ENCODE measurements around the gene HOMER3.
"Not testable (repeated sequence)": the region's sequence is repeated elsewhere in the genome, so short reads cannot be mapped to it uniquely, and the experiment has no call there.

The HOMER3 gene

DNA sequence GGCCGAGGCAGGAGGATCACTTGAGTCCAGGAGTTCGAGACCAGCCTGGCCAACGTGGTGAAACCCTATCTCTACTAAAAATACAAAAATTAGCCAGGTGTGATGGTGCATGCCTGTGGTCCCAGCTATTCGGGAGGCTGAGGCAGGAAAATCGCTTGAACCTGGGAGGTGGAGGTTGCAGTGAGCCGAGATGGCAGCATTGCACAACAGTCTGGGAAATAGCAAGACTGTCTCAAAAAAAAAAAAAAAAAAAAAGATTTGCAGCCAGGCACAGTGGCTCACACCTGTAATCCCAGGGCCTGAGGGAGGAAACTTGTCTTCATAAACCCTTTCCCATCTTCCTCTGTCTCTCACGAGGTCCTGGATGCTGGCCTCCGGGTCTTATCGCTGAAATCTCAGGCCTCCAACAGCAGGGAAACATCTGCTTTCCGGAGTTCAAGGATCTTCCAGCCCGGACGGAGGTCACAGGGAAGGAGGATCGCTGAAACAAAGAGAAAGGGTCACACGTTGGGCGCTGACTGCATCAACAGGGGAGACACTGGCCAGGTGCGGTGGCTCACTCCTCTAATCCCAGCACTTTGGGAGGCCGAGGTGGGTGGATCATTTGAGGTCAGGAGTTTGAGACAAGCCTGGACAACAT lies 11.5 kb upstream of the HOMER3 start:
- not testable (repeated sequence) for DNase-seq (ENCODE audit: low read depth)

- DNase-seq (ENCODE audit: low read depth): no peak
Observed at GRCh38 chr19:18951721-18952281, 10.8 kb upstream of the HOMER3 start.

- DNase-seq (ENCODE audit: low read depth): no peak
Observed at GRCh38 chr19:18949858-18950257, 8.8 kb upstream of the HOMER3 start.

DNA sequence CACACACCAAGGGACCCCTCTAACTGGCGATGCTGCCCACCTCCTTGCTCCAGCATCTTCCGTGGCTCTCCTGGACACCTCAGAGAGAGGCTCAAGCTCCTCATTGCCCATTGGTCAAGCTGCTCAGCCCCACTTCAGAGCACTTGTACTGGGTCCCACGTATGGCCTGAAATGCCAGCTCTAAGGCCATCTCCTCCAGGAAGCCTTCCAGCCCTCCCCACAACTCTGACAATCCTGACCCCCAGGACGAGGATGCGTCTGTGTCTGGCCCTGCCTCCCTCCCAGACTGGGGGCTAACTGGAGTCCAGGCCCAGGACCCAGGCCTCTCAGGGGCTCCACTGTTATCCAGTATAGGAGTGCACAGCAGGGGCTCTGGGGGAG lies 7.9 kb upstream of the HOMER3 start:
- no peak for DNase-seq (ENCODE audit: low read depth)

DNA sequence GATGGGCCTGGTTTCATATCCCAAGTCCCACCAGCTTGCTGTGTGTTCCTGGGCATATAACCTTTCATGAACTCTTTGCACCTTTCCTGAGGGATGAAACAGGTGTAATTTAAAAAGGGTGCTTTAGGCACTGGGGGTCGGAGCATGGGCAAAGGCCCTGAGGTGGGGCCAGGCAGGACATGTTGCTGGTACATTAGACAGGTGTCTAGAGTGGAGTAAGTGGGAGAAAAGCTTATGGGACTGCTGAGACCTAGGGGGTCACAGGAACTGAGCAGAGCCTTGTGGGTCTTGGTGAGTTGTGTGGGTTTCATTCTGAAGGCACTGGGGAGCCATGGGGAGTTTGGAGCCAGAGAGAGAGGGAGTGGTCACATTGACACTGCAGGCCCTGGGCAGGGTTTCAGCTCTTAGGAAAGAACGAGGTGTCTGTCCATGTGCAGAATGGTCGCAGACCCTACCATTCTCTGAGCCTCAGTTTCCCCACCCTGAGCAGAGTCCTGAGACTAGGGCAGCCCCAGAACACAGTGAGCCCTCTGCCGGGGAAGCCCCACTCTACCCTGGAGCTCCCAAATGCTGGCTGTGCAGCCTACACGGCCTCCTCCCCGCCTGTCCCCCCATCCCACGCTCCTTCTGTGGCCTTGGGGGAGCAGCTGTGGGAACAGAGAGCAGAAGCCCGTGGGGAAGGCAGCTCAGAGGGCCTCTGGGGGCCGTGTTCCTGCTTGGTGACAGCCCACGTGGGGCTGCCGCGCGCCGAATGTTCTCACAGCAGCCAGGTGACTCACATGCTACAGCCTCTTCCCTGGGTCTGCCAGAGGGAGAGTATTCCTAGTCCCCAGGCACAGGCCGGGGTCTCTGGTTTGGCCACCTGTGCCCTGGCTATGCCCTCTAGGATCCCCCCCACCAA lies 7.3 kb upstream of the HOMER3 start:
- no peak for DNase-seq (ENCODE audit: low read depth)

DNA sequence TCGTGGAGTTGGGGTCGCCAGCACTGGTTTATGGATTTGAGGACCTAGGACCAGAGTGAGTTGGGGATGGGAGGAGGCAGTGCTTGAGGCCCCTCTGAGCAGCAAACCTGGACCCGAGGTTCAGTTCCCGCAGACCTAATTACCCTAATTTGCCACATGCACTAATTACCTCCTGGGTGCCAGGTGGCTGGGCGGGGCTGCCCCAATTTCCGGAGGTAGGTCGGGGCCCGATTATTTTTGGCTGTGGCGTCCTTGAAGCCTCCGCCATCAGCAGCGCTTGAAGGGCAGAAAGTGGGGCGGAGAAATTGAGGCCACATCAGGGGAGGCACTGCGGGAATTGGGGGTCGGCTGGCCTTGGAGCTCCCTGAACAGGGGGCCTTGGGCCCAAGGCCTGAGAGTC lies 5.9 kb upstream of the HOMER3 start:
- no peak for DNase-seq (ENCODE audit: low read depth)

- DNase-seq (ENCODE audit: low read depth): no peak
Observed at GRCh38 chr19:18946335-18946734, 5.3 kb upstream of the HOMER3 start.

DNA sequence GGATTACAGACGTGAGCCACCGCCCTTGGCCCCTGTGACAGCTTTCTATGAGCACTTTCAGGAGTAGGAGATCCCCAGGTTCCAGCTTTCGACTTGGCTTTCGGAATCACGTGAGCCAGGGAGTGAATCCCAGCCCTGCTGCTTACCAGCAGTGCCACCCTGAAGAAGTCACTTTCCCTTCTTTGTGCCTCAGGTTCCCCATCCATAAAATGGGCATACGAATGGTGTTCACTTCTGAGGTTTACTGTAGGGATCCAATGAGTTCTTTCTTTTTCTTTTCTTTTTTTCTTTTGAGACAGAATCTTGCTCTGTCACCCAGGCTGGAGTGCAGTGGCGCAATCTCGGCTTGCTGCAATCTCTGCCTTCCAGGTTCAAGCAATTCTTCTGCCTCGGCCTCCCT lies 4.3 kb upstream of the HOMER3 start:
- no peak for DNase-seq (ENCODE audit: low read depth)

DNA sequence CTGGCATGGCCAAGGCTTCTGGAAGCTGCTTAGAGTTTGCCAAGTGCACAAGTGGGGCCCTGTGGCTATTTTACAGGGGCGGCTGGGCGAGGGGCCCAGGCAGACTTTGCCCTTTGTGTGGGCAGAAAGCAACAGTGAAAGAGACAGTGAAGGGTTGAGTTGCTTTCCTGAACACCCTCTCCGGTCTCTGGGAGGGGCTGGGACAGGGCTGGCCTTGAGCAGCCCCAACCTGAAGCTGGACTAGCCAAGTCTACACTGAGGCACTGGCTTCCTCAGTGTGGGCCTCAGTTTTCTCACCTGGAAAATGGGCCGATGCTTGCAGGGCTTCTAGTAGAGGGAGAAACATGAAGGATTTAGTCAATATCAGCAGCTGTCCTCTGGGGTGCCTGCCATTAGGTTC lies 2.4 kb upstream of the HOMER3 start:
- no peak for DNase-seq (ENCODE audit: low read depth)

DNA sequence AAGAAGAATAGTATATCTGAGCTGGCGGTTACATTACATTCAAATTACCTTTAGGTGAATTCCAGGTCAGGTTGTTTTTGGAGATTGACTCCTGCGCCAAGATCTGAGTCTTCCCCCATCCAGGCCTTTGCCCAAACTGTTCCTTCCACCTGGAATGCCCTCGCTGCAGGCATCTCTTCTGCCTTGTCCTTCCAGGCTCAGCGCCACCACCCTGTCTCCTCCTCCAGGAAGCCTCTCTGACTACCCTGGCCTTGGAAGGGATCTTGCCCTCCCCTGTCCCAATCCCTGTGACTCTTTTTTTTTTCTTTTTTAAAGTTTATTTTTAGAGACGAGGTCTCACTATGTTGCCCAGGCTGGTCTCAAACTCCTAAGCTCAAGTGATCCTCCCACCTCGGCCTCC lies 1.7 kb upstream of the HOMER3 start:
- DNase-seq (ENCODE audit: low read depth): no peak

GRCh38 chr19:18941628-18942354 lies 774 bp upstream of the HOMER3 start:
- DNase-seq (ENCODE audit: low read depth): no peak

GRCh38 chr19:18939922-18940768 lies 872 bp downstream of the HOMER3 start:
- no peak for DNase-seq (ENCODE audit: low read depth)

GRCh38 chr19:18939163-18939562 lies 1.9 kb downstream of the HOMER3 start:
- no peak for DNase-seq (ENCODE audit: low read depth)

DNA sequence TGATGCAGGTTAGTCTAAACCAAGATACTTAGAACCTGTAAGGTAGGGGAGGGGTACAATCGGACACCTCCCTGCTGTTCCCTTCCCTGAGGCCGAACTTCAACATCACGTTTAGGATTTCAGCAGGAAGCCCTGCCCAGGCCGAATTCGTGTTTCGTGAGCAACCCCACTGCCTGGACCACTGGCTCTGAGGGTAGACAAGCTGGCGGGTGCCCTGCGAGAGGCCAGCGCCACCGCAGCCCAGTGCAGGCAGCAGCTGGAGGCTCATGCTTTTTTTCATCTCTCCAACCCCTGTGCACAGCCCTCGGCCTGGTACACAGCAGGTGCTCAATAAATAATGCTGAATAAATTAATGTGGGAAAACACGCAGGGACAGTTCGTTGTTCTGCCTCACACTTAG lies 7.7 kb downstream of the HOMER3 start:
- DNase-seq (ENCODE audit: low read depth): no peak

GRCh38 chr19:18932216-18932841 lies 8.7 kb downstream of the HOMER3 start:
- peak; percentile 75 for DNase-seq (ENCODE audit: low read depth)

- DNase-seq (ENCODE audit: low read depth): no peak
Observed at GRCh38 chr19:18931316-18932162, 9.5 kb downstream of the HOMER3 start.

GRCh38 chr19:18929311-18929710 lies 11.7 kb downstream of the HOMER3 start:
- no peak for DNase-seq (ENCODE audit: low read depth)

- no peak for DNase-seq (ENCODE audit: low read depth)
Observed at GRCh38 chr19:18928018-18928805, 12.8 kb downstream of the HOMER3 start.

DNA sequence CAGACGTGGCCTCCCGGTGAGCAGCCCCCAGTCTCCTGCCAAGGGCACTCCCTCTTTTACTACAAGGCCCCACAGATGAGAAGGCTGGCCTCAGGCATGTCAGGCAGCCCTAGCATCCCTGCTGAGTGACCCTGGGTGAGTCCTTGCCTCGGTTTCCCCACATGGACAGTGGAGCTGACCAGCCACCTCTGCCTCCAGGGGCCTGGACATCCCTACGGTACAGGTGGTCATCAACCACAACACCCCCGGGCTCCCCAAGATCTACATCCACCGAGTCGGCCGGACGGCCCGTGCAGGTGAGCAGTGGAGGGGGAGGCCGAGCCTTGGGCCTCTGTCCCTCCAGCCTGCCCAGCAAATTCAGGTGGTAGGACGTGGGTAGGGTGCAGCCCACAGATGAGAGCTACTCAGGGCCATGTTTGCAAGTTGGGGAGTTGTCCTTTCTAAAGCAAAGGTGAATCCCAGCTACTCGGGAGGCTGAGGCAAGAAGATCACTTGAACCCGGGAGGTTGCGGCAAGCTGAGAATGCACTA lies 16.3 kb downstream of the HOMER3 start:
- DNase-seq (ENCODE audit: low read depth): no peak

Data from activated T-helper 9 cell treated with anti-CD3 and anti-CD28 coated beads, Interleukin-2, amount 50 U/mL, for 16 hours (primary cell).